ENCODE data around the gene TMEM121B.

The TMEM121B gene

DNA sequence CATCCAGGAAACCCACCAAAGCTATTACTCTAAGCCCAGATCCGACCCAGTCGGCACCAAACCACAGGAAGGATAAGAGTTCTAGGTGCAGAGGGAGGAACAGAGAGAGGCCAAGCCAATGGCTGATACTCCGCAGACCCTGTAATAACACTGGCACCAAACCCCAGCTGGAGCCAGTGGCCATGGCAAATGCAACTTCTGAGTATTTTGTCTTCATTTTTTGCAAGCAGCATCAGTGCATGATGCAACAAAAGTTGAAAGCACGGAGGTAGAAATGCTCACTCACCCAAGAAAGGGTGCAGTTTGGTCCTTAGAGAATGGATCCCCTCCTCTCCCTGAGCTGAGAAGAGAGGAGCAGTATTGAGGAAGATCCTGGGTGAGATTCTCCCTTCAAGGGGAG lies 2.8 kb downstream of the TMEM121B start:
- TF ChIP-seq, protein P1, sequence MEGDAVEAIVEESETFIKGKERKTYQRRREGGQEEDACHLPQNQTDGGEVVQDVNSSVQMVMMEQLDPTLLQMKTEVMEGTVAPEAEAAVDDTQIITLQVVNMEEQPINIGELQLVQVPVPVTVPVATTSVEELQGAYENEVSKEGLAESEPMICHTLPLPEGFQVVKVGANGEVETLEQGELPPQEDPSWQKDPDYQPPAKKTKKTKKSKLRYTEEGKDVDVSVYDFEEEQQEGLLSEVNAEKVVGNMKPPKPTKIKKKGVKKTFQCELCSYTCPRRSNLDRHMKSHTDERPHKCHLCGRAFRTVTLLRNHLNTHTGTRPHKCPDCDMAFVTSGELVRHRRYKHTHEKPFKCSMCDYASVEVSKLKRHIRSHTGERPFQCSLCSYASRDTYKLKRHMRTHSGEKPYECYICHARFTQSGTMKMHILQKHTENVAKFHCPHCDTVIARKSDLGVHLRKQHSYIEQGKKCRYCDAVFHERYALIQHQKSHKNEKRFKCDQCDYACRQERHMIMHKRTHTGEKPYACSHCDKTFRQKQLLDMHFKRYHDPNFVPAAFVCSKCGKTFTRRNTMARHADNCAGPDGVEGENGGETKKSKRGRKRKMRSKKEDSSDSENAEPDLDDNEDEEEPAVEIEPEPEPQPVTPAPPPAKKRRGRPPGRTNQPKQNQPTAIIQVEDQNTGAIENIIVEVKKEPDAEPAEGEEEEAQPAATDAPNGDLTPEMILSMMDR (IDR thresholded peaks at IDR 0.05; ENCODE audit: low read depth, low read length), result no peak
- no peak overlapping the region for H3K4me3 ChIP-seq (ENCODE audit: low read depth, low read length)
- in situ Hi-C loops (cut with HindIII; ENCODE audit: low sequenced_read_pairs), result no loop called here
- DNase-seq (ENCODE audit: low read depth, low spot score), result no peak

DNA sequence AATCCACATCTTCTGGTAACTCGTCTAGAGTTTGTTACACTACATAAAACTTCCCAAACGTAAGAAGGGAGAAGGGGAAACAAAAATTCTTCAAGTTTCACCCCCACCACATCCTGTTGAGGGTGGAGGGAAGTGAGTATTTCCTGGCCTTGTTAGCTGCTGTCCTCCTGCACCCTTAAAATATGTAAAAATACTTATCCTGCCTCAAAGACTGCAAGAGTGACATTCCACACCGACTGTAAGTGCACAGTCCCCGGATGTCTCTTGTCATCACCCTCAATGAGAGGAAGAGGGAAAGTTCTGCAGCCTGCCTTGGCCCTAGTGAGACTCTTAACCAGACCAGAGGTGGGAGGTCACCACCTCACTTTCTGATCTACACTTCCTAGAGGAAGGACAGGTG lies 3.3 kb downstream of the TMEM121B start:
- no peak for DNase-seq (ENCODE audit: low read depth, low spot score)
- no peak overlapping the region for H3K4me3 ChIP-seq (ENCODE audit: low read depth, low read length)
- TF ChIP-seq, protein P1 (IDR thresholded peaks at IDR 0.05; ENCODE audit: low read depth, low read length), result no peak
- in situ Hi-C loops (cut with HindIII; ENCODE audit: low sequenced_read_pairs), result no loop called here

DNA sequence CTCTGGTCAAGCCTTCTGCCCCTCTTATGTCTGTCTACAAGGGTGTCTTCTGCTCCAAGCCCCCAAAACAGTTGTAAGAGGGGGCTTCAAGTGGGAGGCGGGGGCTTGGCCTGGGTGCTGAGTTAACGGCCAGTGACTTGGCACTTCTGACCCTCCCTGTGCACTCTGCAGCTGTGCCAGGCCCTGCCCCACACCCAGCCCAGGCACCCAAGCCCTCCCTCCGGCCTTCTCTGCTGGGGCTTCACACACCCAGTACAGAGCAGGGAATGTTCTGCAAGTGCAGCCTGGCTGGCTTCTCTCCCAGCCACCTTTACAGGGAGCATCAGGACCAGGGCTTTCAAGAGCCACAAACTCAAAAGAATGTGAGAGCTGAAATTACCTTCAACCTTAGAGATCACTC lies 3.8 kb downstream of the TMEM121B start:
- no peak overlapping the region for H3K4me3 ChIP-seq (ENCODE audit: low read depth, low read length)
- no peak for DNase-seq (ENCODE audit: low read depth, low spot score)
- TF ChIP-seq, protein P1 (IDR thresholded peaks at IDR 0.05; ENCODE audit: low read depth, low read length), result no peak
- in situ Hi-C loops (cut with HindIII; ENCODE audit: low sequenced_read_pairs), result no loop called here

DNA sequence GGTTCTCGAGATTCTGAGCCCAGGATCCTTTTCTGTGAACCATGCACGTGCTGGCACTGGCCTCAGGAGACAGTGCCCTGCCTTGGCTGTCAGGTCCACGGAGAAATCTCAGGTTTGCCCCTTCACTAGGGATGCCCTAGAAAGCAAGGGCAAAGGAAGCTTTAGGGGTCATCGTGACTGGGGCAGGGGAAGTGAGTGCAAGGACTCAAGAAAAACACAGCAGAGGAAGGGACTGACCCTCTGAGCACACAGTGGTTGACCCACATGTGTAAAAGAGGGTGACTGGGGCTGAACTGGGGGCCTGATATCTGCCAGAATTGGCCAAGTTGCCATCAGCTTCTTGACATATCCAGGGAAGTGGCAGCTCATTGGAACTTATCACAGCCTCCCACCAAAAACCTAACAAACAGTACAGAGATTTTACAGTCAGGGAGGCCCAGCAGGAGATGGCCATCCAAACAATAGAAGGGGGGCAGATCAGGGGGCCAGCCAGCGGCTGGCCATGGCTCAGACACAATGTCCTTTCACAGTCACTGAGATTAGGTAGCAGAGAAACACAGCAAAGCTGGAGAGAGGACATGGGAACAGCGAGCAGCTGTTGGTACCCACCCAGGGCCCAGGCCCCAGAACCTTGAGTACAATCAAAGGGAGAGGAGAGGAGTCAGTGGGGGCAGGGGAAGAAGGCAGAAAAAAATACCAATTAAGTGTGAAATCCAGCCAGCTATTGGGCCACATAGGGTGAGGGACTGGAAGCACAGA lies 4.4 kb downstream of the TMEM121B start:
- TF ChIP-seq, protein P1 (IDR thresholded peaks at IDR 0.05; ENCODE audit: low read depth, low read length), result no peak

DNA sequence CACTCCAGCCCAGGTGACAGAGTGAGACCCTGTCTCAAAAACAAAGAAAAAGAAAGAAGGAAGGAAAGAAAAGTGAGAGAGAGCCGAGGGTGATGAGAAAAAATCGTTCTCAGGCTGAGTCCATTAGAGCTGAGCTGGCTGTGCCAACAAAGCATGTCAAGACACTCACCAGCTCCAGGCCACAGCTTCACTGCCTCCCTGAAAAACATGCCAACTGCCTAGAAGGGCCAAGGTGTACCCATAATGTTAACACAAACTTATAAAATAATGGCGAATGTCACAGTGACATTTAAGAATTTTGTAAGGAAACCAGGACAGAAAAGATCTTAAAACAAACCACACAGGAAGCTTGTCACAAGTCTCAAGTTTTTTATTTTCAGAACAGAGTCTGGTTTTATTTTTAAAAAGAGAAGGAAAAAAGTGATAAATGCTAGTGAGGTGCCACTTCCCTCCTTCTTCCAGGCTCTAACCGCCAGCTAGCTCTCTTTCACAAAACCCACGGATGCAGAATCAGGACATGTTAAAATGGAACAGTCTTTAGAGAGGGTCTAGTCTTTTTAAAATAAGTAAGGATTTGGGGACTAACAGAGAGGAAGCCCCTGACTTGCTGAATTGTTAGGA lies 5.1 kb downstream of the TMEM121B start:
- TF ChIP-seq, protein P1 (IDR thresholded peaks at IDR 0.05; ENCODE audit: low read depth, low read length), result no peak
- DNase-seq (ENCODE audit: low read depth, low spot score), result no peak
- in situ Hi-C loops (cut with HindIII; ENCODE audit: low sequenced_read_pairs), result no loop called here
- H3K4me3 ChIP-seq (ENCODE audit: low read depth, low read length), result no peak overlapping the region

More for the DNA sequence above, 4.4 kb downstream of the TMEM121B start:
- DNase-seq (ENCODE audit: low read depth, low spot score), result no peak
- in situ Hi-C loops (cut with HindIII; ENCODE audit: low sequenced_read_pairs), result no loop called here
- H3K4me3 ChIP-seq (ENCODE audit: low read depth, low read length), result no peak overlapping the region

DNA sequence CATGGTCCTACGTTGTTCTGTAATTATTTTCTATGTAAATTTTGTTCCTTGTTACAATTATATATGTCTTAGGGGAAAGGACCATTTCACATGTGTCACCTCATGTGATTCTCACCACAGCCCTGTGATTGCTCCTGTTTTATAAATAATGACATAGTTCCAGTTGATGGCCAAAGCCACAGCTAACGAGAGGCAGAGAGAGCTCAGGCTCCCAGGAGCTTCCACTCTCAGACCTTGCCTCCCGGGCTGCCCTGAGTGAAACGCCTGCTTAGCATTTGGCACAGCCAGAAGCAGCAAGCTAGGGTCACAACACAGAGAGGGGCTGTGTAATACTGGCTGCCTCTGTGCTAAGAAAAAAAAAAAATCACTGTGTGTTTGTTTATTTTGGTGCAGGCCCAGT lies 5.9 kb downstream of the TMEM121B start:
- in situ Hi-C loops (cut with HindIII; ENCODE audit: low sequenced_read_pairs), result no loop called here
- no peak overlapping the region for H3K4me3 ChIP-seq (ENCODE audit: low read depth, low read length)
- TF ChIP-seq, protein P1 (IDR thresholded peaks at IDR 0.05; ENCODE audit: low read depth, low read length), result no peak
- no peak for DNase-seq (ENCODE audit: low read depth, low spot score)
